ENCODE measurements around the gene PTK7. TPM values are rescaled to one million over a fixed set of nuclear protein-coding genes. Genes with fewer than 3 reads are reported as not detected.

PTK7 gene
- total and polyA plus RNA-seq, 2 donors (not counting 3 experiments of a cell fraction or from before 2014, with no cell fraction given), result 41.9 to 65.6 TPM

GRCh38 chr6:43037706-43038105 lies 38.4 kb upstream of the PTK7 start:
- Histone ChIP-seq H3K4me1 (ENCODE audit: control insufficient read depth, extremely low read depth, insufficient read depth, low read length) (no peaks in the 10 kb centered on the region), H3K36me3 (ENCODE audit: control insufficient read depth in 2 of 2, extremely low read depth in 1 of 2, insufficient read depth in 2 of 2, low read length in 2 of 2) (peaks cover 3 to 41% of the 10 kb centered on the region in 2 experiments), H3K27ac (ENCODE audit: insufficient read depth, low read depth, low read length) (no peak overlapping the region), H4K20me1 (replicated peaks; ENCODE audit: control insufficient read depth, extremely low read depth, insufficient read depth, low read length) (no peaks in the 10 kb centered on the region), H3K4me2 (ENCODE audit: insufficient read depth, low read length) (no peak overlapping the region), H3K9me3 (replicated peaks; ENCODE audit: control insufficient read depth, insufficient read depth, low read length) (no peaks in the 10 kb centered on the region), H3K9ac (replicated peaks; ENCODE audit: extremely low read depth, insufficient read depth, low read length) (no peak overlapping the region), H3K79me2 (ENCODE audit: control insufficient read depth, insufficient read depth, low read length) (no peaks in the 10 kb centered on the region), H3K4me3 (replicated peaks in 1 of 3; ENCODE audit: insufficient read depth in 1 of 3, low read depth in 1 of 3, low read length in 3 of 3) (no peak overlapping the region), H3K27me3 (ENCODE audit: control insufficient read depth in 2 of 2, insufficient read depth in 2 of 2, low read length in 2 of 2) (no peaks in the 10 kb centered on the region), H2AFZ (ENCODE audit: low read depth, low read length) (no peak overlapping the region), H3K9me1 (replicated peaks; ENCODE audit: control insufficient read depth, extremely low read depth, insufficient read depth, low read length) (no peaks in the 10 kb centered on the region)
- FAIRE-seq, result no peak
- TSS peak; percentile 59 for BruUV-seq (replicated peaks)
- dilution Hi-C loops (cut with MboI; ENCODE audit: extremely low pct_ligation_motif_present, low sequenced_read_pairs) (no loop called here), intact Hi-C loops (cut with micrococcal nuclease) (no loop called here)
- ChIA-PET CTCF (interaction anchor here (0.9 kb wide), 1 partner anchor 38 kb away, joined by 3 read pairs; the partner anchor contains the start of gene PTK7), POLR2A (interaction anchor here (1.0 kb wide), 1 partner anchor 10 kb away, joined by 3 read pairs; no protein-coding TSS in a partner anchor)
- TF ChIP-seq FOS (IDR thresholded peaks at IDR 0.05; ENCODE audit: borderline replicate concordance, insufficient read depth, low read length), result no peak
- no peak for DNase-seq (ENCODE audit: low read depth, low spot score)

GRCh38 chr6:43038727-43039126 lies 37.4 kb upstream of the PTK7 start:
- H3K27me3 ChIP-seq (ENCODE audit: control insufficient read depth in 2 of 2, insufficient read depth in 2 of 2, low read length in 2 of 2), result no peaks in the 10 kb centered on the region
- BruUV-seq (replicated peaks), result no TSS peak
- H3K27ac ChIP-seq (ENCODE audit: insufficient read depth, low read depth, low read length), result no peak overlapping the region
- H3K4me3 ChIP-seq (replicated peaks in 1 of 3; ENCODE audit: insufficient read depth in 1 of 3, low read depth in 1 of 3, low read length in 3 of 3), result no peak overlapping the region
- POLR2A ChIA-PET, result no interaction called here
- no peak overlapping the region for H3K4me2 ChIP-seq (ENCODE audit: insufficient read depth, low read length)
- H4K20me1 ChIP-seq (replicated peaks; ENCODE audit: control insufficient read depth, extremely low read depth, insufficient read depth, low read length), result no peaks in the 10 kb centered on the region
- no peak for FAIRE-seq
- H2AFZ ChIP-seq (ENCODE audit: low read depth, low read length), result no peak overlapping the region
- intact Hi-C loops (cut with micrococcal nuclease) (no loop called here), dilution Hi-C loops (cut with MboI; ENCODE audit: extremely low pct_ligation_motif_present, low sequenced_read_pairs) (no loop called here)
- CTCF ChIA-PET, result no interaction called here
- peaks cover 5 to 50% of the 10 kb centered on the region in 2 experiments for H3K36me3 ChIP-seq (ENCODE audit: control insufficient read depth in 2 of 2, extremely low read depth in 1 of 2, insufficient read depth in 2 of 2, low read length in 2 of 2)
- no peaks in the 10 kb centered on the region for H3K4me1 ChIP-seq (ENCODE audit: control insufficient read depth, extremely low read depth, insufficient read depth, low read length)
- no peak for TF ChIP-seq FOS (IDR thresholded peaks at IDR 0.05; ENCODE audit: borderline replicate concordance, insufficient read depth, low read length)
- H3K79me2 ChIP-seq (ENCODE audit: control insufficient read depth, insufficient read depth, low read length), result no peaks in the 10 kb centered on the region
- H3K9me3 ChIP-seq (replicated peaks; ENCODE audit: control insufficient read depth, insufficient read depth, low read length), result no peaks in the 10 kb centered on the region
- H3K9me1 ChIP-seq (replicated peaks; ENCODE audit: control insufficient read depth, extremely low read depth, insufficient read depth, low read length), result no peaks in the 10 kb centered on the region
- no peak overlapping the region for H3K9ac ChIP-seq (replicated peaks; ENCODE audit: extremely low read depth, insufficient read depth, low read length)
- DNase-seq (ENCODE audit: low read depth, low spot score), result no peak
